Hematopoietic multipotent progenitor cell treated with erythropoietin and hydrocortisone succinate and interleukin-3 and kit ligand, for 8 days (in vitro differentiated cells): ENCODE data around the gene ARID3C.

Experiments used
- DNase-seq: peaks from one replicate; pipeline ENCODE4 v3.0.0-alpha.2; 2015

ARID3C gene

DNA sequence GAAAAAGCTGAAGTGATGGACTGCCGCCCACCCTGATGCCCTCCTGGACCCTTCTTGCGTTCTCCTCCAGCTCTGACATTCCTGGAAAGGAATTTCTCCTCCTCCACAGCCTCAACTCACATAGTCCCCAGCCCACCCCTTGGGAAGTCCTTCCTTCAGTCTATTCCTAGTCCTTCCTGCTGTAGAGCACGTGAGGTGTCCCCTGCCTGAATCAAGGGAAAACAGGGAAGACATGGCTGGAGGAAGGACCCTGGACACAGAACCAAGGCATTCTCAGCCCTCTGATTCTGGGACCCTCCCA is 3.7 kb downstream of the ARID3C start:
- no peak for DNase-seq

DNA sequence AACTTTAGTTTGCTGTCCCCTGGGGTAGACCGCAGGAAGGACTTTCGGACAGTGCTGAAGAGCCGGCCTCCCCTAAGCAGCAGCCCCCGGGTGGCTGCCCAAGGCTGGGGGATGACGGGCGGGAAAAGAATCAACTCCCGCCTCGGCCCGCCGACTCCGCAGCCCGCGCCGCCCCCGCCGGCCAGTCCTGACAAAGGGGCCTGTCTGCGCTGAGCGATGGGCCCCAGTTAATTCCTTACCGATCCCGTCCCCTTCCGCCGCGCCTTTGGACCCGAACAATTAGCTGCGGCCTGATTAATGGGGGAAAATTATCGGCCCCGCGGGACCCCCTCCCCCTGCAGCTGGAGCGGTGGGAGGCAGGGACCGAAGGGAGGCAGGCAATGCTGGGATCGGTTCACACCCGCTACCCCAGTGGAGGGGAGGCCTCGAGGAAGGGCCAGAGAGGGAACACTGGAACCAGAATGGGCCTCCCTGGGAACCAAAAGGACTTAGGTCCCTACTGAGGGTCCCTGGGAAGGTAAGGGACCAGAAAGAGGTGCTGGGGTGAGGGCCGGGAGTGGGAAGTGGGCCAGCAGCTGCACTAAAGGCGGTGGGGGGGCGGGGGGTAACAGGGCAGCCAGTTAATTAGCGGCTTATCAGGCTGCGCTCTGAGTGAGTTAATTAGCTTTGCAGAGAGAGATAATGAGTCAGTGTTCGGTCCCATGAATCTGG is 4.2 kb downstream of the ARID3C start:
- DNase-seq: no peak

DNA sequence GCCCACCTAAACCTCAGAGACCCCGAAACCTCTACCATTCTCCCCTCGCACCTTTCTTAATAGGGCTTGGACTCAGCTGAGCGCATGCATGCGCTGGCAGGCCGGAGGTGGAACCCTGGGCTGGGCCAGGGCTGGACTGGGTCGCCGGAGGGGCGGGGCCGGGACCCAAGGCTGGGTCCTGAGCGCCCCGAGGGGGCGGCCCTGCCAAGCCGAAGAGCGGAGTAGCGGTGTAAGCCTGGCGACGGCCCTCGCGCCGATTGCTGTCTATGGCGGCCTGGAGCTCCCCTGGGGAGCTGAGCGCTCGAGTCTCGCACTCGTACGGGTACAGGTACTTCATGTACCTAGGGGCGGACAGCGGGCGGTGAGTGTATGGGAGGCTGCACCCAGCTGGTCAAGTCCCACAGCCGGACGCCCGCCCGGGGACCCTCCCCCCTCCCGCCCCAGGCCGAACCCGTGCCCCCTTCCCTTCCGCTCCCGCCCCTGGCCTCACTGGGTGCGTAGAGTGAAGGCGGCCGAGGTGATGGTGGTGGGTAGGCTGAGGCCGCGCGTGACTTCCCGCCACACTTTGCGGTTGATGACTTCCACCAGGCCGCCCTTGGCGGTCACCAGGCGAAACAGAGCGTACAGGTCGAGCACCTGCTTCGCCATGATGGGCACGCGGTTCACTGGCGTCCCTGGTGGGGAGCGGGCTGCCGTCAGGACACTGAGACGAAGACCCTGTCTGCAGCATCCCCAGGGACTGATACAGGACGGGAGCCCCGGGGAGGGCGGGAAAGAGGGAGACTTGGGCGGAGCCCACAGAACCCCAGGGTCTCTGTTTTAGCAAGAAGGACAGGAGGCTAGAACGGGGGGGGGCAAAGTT is 5.3 kb downstream of the ARID3C start:
- DNase-seq: no peak

DNA sequence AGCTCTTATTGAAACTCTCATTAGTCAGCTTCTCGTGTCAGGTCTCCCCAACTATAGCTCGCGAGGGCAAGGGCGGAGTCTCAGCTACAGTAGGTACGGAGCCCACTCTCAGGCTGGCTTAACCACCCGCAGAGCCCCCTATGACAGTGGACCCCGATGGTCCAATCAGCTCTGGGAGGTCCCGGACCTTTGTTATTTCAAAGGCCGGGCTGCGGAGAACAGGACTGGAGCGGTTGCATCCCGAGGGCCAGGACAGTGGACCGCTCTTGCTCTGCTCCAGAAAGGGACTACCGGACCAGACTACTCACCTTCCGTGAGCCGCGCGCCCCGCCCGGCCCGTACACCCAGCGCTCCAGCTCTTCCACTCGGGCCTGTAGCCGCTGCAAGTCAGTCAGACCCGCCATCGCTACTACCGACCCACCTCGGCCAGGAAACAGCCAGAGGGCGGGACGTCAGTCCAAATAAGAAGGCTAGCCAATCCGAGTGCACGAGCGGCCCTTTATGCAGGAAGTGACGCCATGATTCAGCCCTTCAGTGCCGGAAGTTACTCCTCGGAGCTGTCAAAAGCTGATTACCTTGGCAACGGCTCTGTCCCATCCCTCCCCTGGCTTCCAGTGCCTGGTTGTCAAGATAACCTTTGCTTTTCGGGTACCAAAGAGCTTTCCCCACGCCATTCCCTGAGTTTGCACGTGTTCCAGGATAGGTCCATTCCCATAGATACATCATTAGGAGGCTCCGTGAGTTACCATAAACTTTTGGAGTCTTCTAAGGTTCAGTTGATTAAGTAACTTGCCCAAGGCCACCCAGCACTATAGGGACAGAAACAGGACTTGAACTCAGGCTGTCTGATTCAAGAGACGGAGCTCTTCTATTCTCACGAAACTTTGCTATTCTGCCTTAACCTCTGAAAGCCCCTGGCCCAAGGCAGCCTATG is 8.5 kb downstream of the ARID3C start, which contains the start of gene DCTN3:
Gene DCTN3, minus strand, starts transcription at position 435 of the 934 bp plus-strand sequence. Its CDS starts 31 bp downstream, at position 404.
- peak; percentile 97 for DNase-seq

DNA sequence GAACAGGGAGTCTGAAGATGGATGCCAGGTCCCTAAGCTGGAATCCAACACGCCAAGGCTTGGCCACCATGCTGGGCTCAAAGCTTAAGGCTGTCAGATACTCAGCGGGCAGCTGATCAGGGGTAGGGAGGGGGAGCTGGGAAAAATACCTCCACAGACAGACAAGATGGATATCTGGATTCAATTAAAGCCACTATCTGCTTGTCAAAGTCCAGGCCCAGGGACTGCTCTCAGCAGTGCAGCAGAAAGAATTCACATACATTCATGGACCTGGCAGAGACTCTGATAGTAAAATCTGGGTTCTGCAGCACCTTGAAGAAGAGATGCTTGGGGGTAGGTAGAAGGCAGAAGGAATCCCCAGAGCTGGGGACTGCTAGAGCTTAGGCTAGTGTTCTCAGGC is 13.7 kb downstream of the ARID3C start:
- no peak for DNase-seq

DNA sequence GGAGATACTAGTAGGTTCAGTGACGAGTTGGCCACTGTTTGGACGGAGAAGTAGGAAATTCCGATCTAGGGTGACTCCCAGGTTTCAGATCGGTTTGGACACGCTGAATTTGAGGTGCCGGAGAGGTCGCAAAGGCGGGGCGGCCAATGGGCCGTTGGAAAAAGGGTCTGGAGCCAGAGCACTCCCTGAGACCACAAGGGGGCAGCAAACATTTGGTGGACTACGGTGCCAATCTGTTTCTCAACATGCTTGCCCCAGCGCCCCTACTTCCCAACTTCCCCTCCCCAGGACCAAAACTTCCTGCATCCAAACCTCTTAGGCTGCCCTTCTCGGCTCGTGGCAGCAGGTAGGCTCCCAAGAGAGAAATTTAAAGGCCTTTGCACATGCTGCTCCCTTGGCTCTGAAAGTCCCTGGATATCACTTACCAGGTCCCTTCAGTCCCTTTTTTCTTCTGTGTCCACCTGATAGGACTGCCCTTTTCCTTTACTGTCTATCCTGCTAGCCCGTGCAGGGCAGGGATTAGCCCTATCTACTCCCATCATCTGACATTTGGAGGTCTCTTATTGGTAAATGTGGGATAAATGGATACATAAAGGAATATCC is 16.0 kb downstream of the ARID3C start:
- peak; percentile 87 for DNase-seq

DNA sequence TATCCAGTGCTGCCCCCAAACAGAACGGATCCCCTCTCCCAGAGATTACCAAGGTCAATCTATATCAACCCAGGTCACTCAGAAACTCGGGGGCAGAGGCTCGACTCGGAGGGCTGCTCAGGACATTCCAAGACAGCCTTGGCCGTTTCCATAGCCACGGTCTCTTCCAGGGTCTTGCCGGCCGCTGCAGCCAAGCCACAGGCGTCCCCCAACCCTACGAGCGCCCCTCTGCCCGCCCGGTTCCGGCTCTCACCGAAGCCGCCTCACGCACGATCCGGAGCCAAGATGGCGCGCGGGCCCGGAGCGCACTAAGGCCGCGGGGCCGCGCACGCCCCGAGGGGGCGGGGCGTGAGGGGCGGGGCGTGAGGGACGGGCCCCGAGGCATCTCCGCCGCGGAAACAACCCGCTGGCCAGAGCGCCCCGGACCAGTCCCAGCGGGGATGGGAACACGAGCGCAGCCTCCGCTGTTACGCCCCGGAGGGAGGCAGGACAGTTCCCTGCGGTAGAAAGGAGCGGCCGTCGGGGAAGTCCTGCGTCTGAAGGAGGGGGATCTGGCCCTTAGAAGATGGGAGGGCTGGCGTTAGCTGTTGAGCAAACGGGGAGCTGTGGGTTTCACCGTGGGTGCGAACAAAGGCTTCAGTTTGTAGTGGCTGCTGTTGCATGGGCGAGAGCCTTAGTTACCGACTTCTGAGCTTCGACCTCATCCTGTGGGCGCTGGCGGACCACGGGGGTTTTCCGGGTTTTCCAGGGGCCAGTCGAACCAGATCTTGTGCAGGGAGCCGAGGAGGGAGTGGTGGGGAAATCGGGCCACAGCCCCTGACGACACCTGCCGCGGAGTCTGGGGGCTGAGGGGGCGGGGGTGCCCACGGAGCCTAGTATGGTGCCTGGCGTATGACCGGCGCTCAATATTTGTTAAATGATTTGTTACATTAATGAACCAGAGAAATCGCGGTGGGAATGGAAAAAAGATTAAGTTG is 16.8 kb downstream of the ARID3C start, which contains the start of gene RPP25L:
Gene RPP25L, minus strand, starts transcription at position 287 of the 977 bp plus-strand sequence. CDS start 801 bp downstream, outside the sequence.
- DNase-seq: peak; percentile 86

DNA sequence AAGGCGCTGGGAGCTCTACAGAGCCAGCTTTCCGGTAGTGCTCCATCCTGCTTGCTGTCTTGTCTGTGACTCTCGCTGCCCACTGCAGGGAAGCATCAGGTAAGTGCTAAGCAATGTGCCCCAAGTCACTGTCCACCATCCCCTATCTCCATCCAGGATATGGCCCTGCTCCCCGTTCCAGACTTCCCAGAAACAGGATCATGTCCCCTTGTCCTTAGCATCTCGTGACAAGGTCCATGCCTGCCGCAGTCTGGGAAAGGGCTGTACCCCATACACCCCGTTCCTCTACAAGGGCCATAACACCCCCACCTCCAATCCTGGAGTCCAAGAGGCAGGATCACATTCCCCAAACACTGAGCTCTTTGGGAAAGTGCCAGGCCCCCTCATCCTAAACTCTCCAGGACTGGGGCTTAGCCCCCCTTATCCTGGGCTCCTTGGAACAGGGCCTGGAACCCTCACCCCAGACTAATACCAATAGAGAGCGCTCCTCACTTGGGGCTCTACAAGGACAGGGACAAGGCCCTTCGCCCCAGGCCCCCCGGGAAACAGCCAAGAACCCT is 17.5 kb downstream of the ARID3C start:
- peak; percentile 13 for DNase-seq

DNA sequence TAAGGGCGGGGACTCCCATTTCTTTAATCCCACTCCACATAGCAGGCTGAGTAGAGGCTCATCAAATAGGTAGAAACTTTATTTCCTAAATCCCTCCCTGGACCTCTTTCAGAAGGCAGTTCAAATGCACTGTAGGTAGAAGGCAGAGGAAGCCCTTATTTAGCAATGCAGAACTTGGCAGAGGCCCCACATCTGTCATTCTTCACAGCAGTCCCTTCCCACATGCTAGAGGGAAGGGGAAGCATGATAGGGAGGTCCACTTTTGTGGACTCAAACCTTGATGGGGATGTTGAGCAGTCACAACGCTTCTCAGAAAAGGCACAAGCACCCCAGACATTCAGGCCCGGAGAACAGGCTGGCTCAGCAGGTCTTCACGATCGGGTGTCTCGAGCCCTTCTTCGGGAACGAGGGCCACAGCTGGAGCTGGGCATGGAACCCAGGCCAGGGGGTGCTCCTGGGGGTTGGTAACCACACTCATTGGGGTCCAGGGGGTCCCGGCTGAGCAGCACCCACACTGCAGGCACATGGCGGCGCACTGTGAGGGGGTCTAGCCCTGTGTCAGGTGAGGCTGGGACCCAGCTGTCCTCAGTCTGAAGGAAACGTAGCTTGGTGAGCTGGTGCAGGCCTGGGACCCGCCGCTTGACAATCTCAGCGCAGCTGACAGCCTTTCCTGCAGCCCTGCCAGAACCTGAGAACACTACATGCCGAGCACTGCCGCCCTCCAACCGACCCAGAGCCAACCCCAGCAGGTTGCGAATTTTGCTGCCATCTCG is 18.2 kb downstream of the ARID3C start:
- DNase-seq: no peak

DNA sequence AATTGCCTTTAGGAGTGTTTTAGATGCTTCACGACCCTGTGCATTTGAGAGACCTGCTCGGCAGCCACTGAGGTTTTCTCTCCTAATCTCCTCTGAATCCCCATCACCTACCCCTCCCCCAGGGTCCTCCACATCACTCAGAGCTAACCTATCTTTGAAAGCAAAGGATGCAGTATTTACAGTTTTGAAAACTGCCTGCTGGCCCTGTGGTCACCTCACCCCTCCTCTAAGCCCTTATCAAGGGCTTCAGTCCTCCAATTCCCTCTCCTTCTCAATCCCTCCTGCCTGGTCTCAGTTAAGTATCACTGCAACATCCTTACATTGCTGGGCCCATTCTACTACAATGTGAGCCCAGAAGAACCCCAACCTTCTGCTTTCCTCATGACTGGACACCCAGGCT is 21.5 kb downstream of the ARID3C start:
- DNase-seq: no peak

DNA sequence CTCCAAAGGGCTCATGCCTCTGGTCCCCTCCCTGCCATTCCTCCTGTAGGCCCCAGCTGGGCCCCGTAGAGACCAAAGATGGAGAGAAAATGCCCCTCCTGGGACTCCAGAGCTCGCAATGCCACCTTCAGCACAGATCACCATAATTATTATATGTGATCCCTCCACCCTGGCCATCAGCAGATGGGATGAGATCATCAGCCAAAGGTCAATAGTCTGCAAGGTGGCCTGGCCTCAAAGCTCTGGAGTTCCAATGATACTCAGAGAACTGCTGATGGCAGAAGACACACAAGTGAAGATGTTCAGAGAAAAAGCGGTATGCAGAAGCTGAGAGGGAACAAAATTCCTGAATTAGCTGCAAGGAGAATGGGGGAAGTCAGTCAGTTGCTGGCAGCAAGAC is 22.0 kb downstream of the ARID3C start:
- DNase-seq: no peak

DNA sequence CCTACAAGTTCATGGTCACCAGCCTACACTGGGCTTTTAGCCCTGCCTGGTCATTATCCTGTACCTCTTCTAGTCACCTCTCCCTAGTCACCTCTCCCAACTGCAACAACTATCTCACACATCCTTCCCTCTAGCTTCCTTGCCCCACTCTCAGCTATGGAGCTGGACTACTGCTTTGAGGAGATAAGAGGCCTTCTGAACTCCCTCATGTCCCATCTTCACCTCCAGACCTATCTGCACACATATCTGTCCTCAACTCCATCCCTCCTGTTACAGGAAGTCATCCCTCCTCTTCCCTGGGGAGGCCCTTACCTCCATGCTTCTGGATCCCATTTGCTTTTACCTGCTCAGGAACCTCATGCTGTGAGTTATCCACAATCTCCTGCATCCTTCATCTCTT is 22.7 kb downstream of the ARID3C start:
- no peak for DNase-seq

DNA sequence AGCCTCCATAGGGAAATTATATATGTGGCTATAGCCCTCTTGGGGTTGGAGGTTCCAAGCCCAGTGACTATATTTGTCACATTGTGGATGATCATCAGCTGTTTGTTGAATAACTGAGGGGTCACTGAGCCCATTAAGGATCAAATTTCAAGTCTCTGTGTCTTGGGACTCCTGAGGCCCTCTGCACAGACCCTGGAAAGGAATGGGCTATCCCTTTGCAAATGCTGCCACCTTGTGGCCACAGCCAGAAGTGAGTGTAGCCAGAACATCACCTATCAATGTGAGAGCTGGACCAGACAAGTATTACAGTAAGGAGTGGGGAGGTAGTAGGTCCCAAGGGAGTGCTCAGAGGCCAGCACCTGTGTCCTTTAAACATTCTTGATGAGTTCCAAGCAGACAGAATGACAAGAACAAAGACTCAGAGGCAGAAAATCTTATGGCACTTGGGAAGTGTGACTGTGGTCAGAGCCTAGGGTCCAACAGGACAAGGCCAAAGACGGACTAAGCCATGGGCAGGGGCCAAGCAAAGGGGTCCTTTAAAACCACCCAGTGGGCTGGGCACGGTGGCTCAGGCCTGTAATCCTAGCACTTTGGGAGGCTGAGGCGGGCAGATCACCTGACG is 25.1 kb downstream of the ARID3C start:
- peak; percentile 82 for DNase-seq

DNA sequence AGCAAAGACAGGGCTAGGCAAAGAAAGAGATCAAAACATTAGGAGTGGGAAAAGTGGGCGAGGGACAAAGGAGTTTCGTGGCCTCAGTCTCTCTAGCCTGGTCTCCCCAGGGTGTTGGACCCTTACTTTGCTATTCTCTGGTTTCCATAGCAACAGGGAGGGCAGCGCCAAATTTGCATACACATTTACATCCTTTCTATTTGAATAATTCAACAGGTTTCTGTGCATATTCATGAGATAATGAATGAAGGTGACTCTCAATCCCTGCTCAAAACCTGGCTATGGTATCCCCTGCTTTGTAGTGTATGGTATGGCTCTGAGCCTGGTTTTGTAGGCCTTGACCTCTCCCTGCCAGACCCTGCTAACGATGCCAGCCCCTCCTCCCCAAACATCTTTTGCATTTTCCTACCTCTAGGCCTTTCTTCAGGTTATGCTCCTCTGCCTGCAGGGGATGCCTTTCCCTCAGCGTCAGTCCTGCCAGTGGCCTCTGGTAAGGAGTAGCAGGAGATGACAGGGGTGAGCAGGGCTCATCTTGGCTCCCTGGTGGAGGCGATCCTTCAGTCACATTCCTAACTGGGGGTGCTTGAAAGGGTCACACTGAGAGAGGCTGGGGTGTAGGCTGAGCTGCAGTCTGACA is 26.8 kb downstream of the ARID3C start:
- DNase-seq: no peak

DNA sequence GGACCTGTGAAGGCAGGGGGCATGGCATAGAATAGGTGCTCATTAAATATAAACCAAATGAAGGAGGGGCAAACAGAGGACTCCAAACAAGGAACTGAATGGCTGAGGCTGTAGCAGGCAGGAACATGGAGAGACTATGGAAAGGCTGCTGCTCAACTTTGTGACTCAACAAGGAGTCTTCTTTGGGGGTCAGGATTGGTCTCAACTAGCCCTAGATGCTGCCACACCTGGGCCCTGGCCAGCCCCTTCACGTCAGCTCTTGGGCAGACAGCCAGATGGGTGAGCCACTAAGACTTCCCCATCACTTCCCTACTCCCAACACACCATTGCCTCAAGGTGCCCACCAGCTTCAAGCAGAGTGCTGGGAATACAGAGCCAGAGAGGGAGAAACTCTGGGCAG is 28.0 kb downstream of the ARID3C start:
- no peak for DNase-seq

DNA sequence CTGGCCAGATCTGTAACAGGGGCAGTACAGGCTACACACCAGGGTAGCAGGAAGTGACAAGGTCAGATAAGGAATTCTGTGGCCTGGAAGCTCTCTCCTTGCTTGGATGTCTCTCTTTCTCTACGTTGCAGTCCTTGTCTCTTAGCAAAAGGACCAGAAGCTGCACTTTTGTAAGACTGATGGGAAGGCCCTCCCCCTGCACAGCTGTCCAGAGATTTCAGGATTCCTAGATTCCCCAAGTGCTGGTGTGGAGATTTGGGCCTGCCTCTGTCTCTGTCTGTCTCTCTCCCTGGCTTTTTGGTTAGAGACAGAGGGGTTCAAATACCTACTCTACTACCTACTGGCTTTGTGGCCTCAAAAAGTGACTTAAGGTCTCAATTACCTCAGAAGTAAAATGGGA is 29.3 kb downstream of the ARID3C start:
- no peak for DNase-seq

DNA sequence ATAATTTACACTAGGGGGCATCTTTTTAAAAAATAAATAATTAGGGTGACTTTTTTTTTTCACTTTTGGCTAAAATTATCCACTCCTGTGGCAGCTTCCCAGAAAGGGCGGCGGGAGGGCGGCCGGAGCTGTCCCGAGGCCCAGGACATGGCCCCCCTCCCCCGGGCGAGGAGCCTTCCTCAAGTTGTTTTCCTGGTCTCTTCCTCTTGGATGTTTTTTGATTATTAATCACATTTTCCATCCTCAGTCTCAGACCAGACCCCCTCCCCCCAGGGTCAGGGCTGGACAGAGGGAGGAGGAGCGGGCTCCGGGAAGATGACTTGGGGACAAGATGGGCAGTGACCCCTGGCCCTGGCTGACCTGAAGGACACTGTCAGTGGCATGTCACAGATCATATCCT is 34.7 kb downstream of the ARID3C start:
- no peak for DNase-seq

DNA sequence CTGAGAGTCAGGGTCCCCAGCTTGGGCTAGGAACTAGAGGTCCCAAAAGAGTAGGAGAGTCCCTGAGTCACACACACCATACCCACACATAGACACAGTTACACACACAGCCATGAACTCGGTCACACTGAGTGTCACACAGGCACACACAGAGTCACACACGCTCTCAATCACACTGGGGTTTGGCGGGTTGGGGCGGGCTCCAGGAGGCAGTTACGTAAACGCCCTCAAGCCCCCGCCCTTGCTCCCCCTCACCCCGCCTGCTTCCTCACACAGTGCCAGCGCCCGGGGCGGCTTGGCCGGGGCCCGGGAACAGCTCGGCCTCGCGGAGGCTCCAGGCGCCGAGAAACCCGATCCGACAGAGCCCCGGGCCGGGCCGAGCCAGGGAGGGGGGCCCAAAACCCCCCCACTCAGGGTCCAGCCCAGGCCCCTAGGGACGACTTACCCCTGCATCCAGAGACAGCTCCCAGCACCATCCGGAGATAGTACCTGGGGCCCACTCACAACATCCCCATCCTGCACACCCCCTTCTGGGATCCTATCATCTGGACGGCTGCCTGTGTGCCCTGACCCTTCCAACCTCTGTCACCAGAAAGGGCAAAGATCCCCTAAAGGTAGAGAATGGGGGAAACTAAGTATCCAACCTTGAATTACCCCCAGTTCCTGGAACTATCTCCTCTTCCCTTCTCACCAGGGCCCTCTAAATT is 35.8 kb downstream of the ARID3C start:
- no peak for DNase-seq
